HAP-1 (cell line): ENCODE results near the gene UBE2E1.

ENCODE experiments used
- DNase-seq, 2 experiments: peaks; one replicate each; pipeline ENCODE4 v3.0.0-alpha.2; 2016 to 2020; ENCODE audit warnings: low spot score in 2 of 2
- H3K27me3 ChIP-seq: fragments of 250-450 bp; sonication (Bioruptor Pico); 2 replicates; pipeline ENCODE4 v1.5.1; 2020; ENCODE audit warnings: low read depth, mild to moderate bottlenecking, moderate library complexity
- H3K36me3 ChIP-seq: fragments of 250-450 bp; sonication (Bioruptor Pico); replicated peaks from 2 replicates; pipeline ENCODE4 v1.5.1; 2020; ENCODE audit warnings: mild to moderate bottlenecking
- H3K4me1 ChIP-seq: fragments of 250-450 bp; sonication (Bioruptor Pico); 2 replicates; pipeline ENCODE4 v1.5.1; 2020; ENCODE audit warnings: mild to moderate bottlenecking
- H3K4me3 ChIP-seq: fragments of 250-450 bp; sonication (Bioruptor Pico); 2 replicates; pipeline ENCODE4 v1.5.1; 2020; ENCODE audit warnings: mild to moderate bottlenecking, moderate library complexity
- H3K9me3 ChIP-seq: fragments of 250-450 bp; sonication (Bioruptor Pico); 2 replicates; pipeline ENCODE4 v1.5.1; 2020; ENCODE audit warnings: mild to moderate bottlenecking, moderate library complexity
- in situ Hi-C: fragments of 300-500 bp; cut with MboI; formaldehyde crosslinking; loops from 3 replicates; pipeline ENCODE4 v1.14.3; 2020; ENCODE audit warnings: low sequenced_read_pairs, inconsistent platforms, mixed read lengths

The UBE2E1 gene

GRCh38 chr3:23805633-23806533, at the start of gene UBE2E1:
UBE2E1 (plus strand) TSS chr3:23805955; CDS start chr3:23807270, 1,315 bp downstream.
- DNase-seq: peak; percentile 63 to 81
- Histone ChIP-seq H3K4me3 (peak within 1 kb of the TSS; percentile 53), H3K9me3 (no peaks in the 10 kb centered on the region), H3K4me1 (peaks cover 42% of the 10 kb centered on the region), H3K27me3 (no peaks in the 10 kb centered on the region), H3K36me3 (peaks cover 11% of the 10 kb centered on the region)
- in situ Hi-C loops: no loop called here

DNA sequence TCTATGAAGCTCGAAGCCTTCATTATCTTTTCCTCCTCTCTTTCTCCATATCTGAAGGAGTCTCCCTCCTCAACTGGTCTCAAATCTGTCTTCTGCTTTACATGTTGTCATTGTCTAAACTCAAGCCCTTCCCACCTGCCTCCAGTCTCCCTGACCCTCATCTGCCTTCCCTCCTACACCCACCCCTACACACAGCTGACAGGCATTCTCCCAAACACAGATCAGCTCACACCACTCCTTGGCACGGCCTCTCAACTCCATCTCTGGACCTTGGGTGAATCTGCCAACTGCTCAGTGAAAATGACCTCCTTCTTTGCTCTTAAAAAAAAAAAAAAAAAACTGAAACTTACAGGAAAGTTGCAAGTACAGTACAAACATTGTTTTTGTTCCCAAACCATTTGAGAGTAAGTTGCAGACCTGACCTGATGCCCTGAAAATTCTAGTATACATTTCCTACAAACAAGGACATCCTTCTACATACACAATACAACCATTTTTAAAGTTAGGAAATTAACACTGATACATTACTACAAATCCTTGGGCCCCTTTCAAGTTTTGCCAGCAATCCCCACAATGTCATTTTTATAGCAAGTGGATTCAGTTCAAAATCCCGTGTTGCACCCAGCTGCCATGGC, 49.4 kb upstream of the UBE2E1 start:
- in situ Hi-C loops: no loop called here
- H3K4me3 ChIP-seq: no peak overlapping the region
- DNase-seq: no peak

DNA sequence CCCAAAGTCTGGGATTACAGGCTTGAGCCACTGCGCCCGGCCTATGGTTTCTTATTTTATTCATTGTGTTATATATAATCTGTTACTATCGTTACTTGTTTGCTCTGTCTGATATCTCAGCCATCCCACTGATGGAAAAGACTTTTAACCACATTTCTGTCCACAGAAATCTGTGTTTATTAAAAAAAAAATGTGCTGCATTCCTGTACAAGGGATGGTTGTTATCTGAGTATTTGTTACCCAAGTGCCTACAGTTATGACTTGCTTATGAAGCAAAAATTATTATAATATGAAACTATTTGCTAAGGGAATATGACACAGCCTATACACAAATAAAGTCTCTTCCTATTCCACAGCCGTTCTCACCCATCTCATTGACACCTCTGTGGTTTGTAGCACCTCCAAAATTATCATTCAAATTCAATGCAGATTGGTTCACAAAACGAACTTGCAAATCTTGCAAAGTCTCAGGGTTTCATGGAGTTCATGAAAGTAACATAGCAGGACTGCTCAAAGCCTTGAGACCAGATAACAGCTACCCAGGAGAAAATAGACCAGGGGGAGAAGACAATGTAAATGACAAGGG, 47.4 kb upstream of the UBE2E1 start:
- Histone ChIP-seq H3K36me3 (no peaks in the 10 kb centered on the region), H3K27me3 (no peaks in the 10 kb centered on the region), H3K9me3 (no peaks in the 10 kb centered on the region), H3K4me3 (no peak overlapping the region), H3K4me1 (no peaks in the 10 kb centered on the region)
- DNase-seq: no peak
- in situ Hi-C loops: no loop called here

More for the DNA sequence above, 49.4 kb upstream of the UBE2E1 start:
- Histone ChIP-seq H3K36me3 (no peaks in the 10 kb centered on the region), H3K27me3 (no peaks in the 10 kb centered on the region), H3K4me1 (peaks cover 7% of the 10 kb centered on the region; the same call in 1 of the 2 replicates), H3K9me3 (no peaks in the 10 kb centered on the region)

DNA sequence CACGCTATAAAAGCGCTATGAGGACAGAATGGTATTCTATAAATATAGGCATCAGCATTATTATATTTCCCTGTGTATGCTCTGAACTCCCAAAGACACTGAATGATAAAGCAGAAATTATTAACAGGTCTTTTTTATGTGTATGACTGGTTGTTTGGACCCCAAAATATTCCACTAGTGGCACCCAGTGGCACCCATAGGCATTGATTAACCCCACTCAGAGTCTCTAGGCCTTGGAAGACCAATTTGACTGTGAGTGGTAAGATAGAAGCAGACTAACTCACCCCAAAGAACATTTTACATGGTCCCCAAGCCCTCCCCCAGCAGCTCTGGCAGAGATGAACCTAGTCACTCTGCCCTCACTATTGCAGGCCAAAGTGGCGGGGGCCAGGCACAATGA, 45.4 kb upstream of the UBE2E1 start:
- in situ Hi-C loops: no loop called here
- H3K4me1 ChIP-seq: no peaks in the 10 kb centered on the region
- H3K27me3 ChIP-seq: no peaks in the 10 kb centered on the region
- no peak for DNase-seq
- H3K9me3 ChIP-seq: no peaks in the 10 kb centered on the region
- no peak overlapping the region for H3K4me3 ChIP-seq
- no peaks in the 10 kb centered on the region for H3K36me3 ChIP-seq

DNA sequence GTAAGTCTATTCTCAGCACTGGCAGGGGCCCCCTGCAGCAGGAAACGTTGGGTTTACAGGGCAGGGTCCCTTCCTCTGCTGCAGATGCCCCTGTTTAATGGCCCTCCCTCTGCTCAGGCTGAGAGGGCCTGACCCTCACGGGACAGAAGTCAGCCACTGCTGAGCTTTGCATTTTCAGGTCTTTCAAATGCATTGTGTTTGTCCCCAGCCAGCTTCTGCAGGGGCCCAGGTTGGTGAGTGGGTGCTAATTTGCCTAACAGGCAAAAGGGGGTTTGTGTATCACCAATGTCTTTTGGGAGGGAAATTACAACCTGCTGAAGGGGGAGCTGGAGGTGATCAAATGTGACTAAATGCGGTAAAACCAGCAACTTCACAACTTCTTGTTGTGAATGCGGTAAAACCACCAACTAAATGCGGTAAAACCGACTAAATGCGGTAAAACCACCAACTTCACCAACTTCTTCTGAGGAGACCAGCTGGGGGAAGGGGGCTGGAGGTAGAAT, 44.8 kb upstream of the UBE2E1 start:
- no peak overlapping the region for H3K4me3 ChIP-seq
- H3K9me3 ChIP-seq: no peaks in the 10 kb centered on the region
- no peaks in the 10 kb centered on the region for H3K4me1 ChIP-seq
- in situ Hi-C loops: no loop called here
- H3K27me3 ChIP-seq: no peaks in the 10 kb centered on the region
- no peaks in the 10 kb centered on the region for H3K36me3 ChIP-seq
- DNase-seq: no peak

DNA sequence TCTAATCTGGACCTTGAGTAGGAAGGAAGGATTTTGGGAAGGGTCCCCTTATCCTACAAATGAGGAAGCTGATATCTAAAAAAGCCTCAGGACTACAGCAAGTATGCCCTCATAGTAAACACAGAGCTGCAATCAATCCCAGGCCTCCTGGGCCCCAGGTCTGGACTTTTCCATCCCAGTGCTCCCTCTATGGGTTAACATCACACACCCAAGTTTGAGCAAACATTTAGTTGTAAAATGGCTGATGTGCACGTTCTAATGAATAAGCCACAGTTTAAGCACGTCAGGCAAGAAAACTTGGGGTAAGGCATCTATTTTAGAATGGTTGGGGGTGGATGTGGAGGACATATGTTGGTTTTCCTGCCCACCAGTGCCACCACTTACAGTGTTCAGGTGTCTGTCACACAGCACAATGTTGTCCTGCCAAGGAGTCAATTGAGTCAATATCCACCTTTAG, 44.3 kb upstream of the UBE2E1 start:
- no peaks in the 10 kb centered on the region for H3K36me3 ChIP-seq
- H3K27me3 ChIP-seq: no peaks in the 10 kb centered on the region
- no peaks in the 10 kb centered on the region for H3K4me1 ChIP-seq
- H3K9me3 ChIP-seq: no peaks in the 10 kb centered on the region
- no peak overlapping the region for H3K4me3 ChIP-seq
- peak; percentile 35 to 45 for DNase-seq
- in situ Hi-C loops: no loop called here

DNA sequence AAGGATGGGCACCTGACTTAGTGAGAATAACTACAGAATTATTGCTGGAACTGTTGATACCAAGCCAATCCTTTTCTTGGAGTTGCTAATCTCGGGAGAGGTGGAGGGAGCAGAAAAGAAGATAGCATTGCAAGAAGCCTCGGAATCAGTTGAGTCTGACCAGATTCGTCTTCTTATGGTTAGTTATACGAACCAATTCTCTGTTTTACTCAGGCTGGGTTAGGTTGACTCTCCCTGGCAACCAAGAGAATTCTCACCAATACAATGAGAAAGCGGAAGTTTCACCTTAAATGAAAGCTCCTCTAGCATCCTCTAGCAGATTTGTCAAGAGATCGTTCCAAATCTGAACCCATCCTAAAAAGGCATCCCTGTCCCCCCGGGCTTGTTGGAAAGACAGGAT, 43.5 kb upstream of the UBE2E1 start:
- no peak overlapping the region for H3K4me3 ChIP-seq
- H3K9me3 ChIP-seq: no peaks in the 10 kb centered on the region
- DNase-seq: no peak
- in situ Hi-C loops: no loop called here
- no peaks in the 10 kb centered on the region for H3K36me3 ChIP-seq
- no peaks in the 10 kb centered on the region for H3K4me1 ChIP-seq
- no peaks in the 10 kb centered on the region for H3K27me3 ChIP-seq

DNA sequence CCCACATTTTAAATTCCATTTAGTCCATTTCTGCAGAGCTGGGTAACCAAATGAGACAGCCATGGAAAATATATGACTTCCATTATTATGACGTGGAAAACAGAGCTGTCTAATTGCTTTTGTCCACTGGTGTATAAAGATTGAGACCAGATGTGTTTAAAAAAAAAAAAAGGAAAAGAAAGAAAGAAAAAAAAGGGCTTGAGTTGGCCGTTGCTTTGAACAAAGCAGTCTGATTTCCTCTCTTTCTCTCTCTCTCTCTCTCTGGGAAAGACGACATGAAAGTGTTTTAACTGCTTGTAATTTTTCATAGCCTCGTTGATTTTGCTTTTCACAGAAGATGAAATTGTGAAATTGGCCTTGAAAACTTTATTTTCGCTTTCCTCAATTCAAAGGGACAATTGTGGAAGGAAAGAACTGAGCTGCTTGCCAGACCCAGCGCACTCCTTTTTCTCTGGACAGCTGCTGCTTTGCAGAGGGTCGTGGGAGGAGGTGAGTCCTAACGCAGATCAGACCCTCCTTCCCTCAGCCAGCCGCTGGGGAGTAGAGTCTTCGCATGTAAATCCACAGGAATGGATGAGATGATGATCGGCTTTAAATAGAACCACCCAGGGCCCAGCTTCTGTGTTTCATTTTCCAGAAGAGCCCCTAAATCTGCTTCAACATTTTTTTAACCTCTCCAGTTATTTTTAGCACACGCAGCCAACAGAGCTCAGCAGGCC, 42.8 kb upstream of the UBE2E1 start:
- Histone ChIP-seq H3K9me3 (no peaks in the 10 kb centered on the region), H3K36me3 (no peaks in the 10 kb centered on the region), H3K4me1 (no peaks in the 10 kb centered on the region), H3K4me3 (no peak overlapping the region), H3K27me3 (no peaks in the 10 kb centered on the region)
- DNase-seq: no peak
- in situ Hi-C loops: no loop called here

GRCh38 chr3:23764407-23764806, 41.3 kb upstream of the UBE2E1 start:
- no peak for DNase-seq
- no peaks in the 10 kb centered on the region for H3K27me3 ChIP-seq
- no peaks in the 10 kb centered on the region for H3K9me3 ChIP-seq
- no peaks in the 10 kb centered on the region for H3K36me3 ChIP-seq
- H3K4me3 ChIP-seq: no peak overlapping the region
- in situ Hi-C loops: no loop called here
- no peaks in the 10 kb centered on the region for H3K4me1 ChIP-seq

DNA sequence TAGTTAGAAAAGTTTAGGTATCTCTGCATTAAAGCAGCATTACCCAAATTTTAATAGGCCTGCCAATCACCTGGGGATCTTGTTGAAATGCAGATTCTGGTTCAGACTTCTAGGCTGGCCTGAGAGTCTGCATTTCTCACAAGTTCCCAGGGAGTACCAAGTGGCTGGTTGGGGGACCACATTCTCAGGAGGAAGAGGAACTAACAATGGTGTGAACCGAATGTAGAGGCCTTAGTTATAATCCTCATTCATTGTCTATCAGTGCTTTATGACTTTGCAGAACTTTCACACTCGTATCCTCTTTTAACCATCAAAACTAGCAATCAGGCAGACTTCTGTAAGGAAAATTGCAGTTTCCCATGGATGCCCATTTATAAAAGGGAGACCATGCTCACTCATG, 38.2 kb upstream of the UBE2E1 start:
- in situ Hi-C loops: no loop called here
- no peaks in the 10 kb centered on the region for H3K27me3 ChIP-seq
- no peak overlapping the region for H3K4me3 ChIP-seq
- no peaks in the 10 kb centered on the region for H3K4me1 ChIP-seq
- DNase-seq: no peak
- H3K9me3 ChIP-seq: no peaks in the 10 kb centered on the region
- H3K36me3 ChIP-seq: no peaks in the 10 kb centered on the region

- Histone ChIP-seq H3K4me3 (no peak overlapping the region), H3K9me3 (no peaks in the 10 kb centered on the region), H3K36me3 (no peaks in the 10 kb centered on the region), H3K27me3 (no peaks in the 10 kb centered on the region), H3K4me1 (no peaks in the 10 kb centered on the region)
- in situ Hi-C loops: no loop called here
- no peak for DNase-seq
Measured at GRCh38 chr3:23775254-23775909, 30.4 kb upstream of the UBE2E1 start.

DNA sequence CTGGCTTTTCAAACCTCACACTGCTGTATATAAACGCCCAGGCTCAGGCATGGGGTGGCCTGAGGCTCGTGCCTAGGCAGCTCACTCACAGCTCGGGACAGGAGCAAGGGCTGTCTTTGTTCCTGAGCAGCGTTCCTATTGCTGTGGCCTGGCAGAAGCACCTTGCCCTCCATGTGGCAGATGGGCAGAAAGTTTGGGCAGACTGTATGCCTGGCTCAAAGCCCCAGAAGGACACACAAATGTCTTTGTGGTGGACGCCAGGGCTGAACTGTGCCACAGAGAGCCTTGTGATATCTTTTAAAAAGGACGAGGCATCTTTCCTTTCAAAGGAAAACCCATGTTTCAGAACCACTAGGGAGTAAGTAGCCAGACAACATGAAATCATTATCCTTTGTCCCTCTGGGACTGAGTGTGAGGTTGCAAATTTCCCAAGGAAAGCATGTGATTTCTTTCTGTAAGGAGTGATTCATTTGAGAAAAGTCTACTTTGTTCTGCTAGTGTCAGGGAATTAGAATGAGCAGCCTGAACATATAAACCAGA, 29.3 kb upstream of the UBE2E1 start:
- Histone ChIP-seq H3K9me3 (no peaks in the 10 kb centered on the region), H3K36me3 (no peaks in the 10 kb centered on the region), H3K4me3 (no peak overlapping the region), H3K27me3 (no peaks in the 10 kb centered on the region), H3K4me1 (no peaks in the 10 kb centered on the region)
- in situ Hi-C loops: no loop called here
- no peak for DNase-seq

DNA sequence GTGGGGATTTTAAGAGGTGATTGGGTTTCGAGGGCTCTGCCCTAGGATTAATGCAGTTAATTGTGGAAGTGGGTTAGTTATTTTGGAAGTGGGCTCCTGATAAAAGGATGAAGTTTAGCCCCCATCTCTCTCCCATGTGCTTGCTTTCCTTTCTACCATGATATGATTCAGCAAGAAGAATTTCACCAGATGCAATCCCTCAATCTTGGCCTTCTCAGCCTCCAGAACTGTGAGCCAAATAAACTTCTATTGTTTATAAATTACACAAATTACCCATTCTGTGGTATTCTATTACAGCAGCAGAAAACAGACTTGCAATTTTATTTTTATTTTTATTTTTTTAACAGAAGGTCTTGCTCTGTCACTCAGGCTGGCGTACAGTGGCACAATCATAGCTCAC, 27.3 kb upstream of the UBE2E1 start:
- H3K9me3 ChIP-seq: no peaks in the 10 kb centered on the region
- in situ Hi-C loops: no loop called here
- no peak overlapping the region for H3K4me3 ChIP-seq
- H3K4me1 ChIP-seq: no peaks in the 10 kb centered on the region
- H3K27me3 ChIP-seq: no peaks in the 10 kb centered on the region
- DNase-seq: no peak
- no peaks in the 10 kb centered on the region for H3K36me3 ChIP-seq
